OCI-LY7 (cell line): ENCODE measurements around the gene VPS13D. TPM values are rescaled to one million over a fixed set of nuclear protein-coding genes. Genes with fewer than 3 reads are reported as not detected.

Source experiments
- BruUV-seq: library from RNA; stranded (reverse); fragments of 400-500 nt; replicated peaks from 2 replicates; lab custom pipeline; 2021; lab: Mats Ljungman, UMichigan
- CTCF ChIA-PET: fragments of 300-600 bp; sonication (Branson Sonifier 250); formaldehyde crosslinking; loops from one replicate; lab custom pipeline; 2022; ENCODE audit warnings: antibody characterized with exemption; ENCODE audit not compliant: unreplicated experiment; lab: Charles Lee
- POLR2A ChIA-PET: fragments of 300-600 bp; sonication (Branson Sonifier 250); formaldehyde crosslinking; loops from one replicate; lab custom pipeline; 2022; ENCODE audit warnings: antibody characterized with exemption; lab: Charles Lee
- DNase-seq: peaks from one replicate; pipeline ENCODE4 v3.0.0-alpha.2; 2015; ENCODE audit warnings: low spot score
- H2AFZ ChIP-seq: fragments of 200-600 bp; sonication (generic), shearing (Covaris generic); 2 replicates; pipeline ENCODE4 v1.6.1; 2014; ENCODE audit warnings: mild to moderate bottlenecking, antibody characterized with exemption, low read length, moderate library complexity
- H3K27ac ChIP-seq: fragments of 200-600 bp; sonication (generic); 2 replicates; pipeline ENCODE4 v1.5.1; 2014; ENCODE audit warnings: mixed run types, low read depth, mild to moderate bottlenecking, moderate library complexity, low read length, inconsistent platforms; ENCODE audit not compliant: poor library complexity, severe bottlenecking
- H3K36me3 ChIP-seq: fragments of 200-600 bp; sonication (generic); 2 replicates; pipeline ENCODE4 v1.6.1; 2014; ENCODE audit warnings: mild to moderate bottlenecking, antibody characterized with exemption, low read length, moderate library complexity, mixed read lengths; ENCODE audit not compliant: insufficient read depth
- H3K4me1 ChIP-seq: fragments of 200-600 bp; sonication (generic); 2 replicates; pipeline ENCODE4 v1.5.1; 2014; ENCODE audit warnings: mild to moderate bottlenecking, low read length; ENCODE audit not compliant: insufficient read depth, poor library complexity, severe bottlenecking
- H3K4me2 ChIP-seq: fragments of 200-600 bp; sonication (generic); 2 replicates; pipeline ENCODE4 v1.6.1; 2014; ENCODE audit warnings: mild to moderate bottlenecking, low read length
- H3K4me3 ChIP-seq: fragments of 200-600 bp; sonication (generic); 2 replicates; pipeline ENCODE4 v1.5.1; 2014; ENCODE audit warnings: mild to moderate bottlenecking, low read depth, low read length; ENCODE audit not compliant: poor library complexity, severe bottlenecking
- H3K79me2 ChIP-seq: fragments of 200-600 bp; sonication (generic); 2 replicates; pipeline ENCODE4 v1.6.1; 2016; ENCODE audit warnings: low read depth, mild to moderate bottlenecking, low read length, moderate library complexity, mixed read lengths; ENCODE audit not compliant: insufficient read depth
- H3K9me2 ChIP-seq: fragments of 200-600 bp; sonication (generic); 2 replicates; pipeline ENCODE4 v1.6.1; 2016; ENCODE audit warnings: mild to moderate bottlenecking, low read length, mixed read lengths; ENCODE audit not compliant: insufficient read depth
- H3K9me3 ChIP-seq: fragments of 200-600 bp; sonication (generic); 2 replicates; pipeline ENCODE4 v1.6.1; 2014; ENCODE audit warnings: mild to moderate bottlenecking, mixed run types, low read length, mixed read lengths
- H4K20me1 ChIP-seq: fragments of 200-600 bp; sonication (generic); 2 replicates; pipeline ENCODE4 v1.6.1; 2014; ENCODE audit warnings: mild to moderate bottlenecking, antibody characterized with exemption, low read length, moderate library complexity, mixed read lengths; ENCODE audit not compliant: insufficient read depth
- EZH2phosphoT487 ChIP-seq: fragments of 200-600 bp; sonication (generic); IDR thresholded peaks from 2 replicates; pipeline ENCODE4 v1.6.1; 2018; ENCODE audit warnings: low read depth, borderline replicate concordance, mild to moderate bottlenecking, mixed run types, antibody characterized with exemption, low read length, moderate library complexity, mixed read lengths
- intact Hi-C: fragments of 100-400 bp; cut with micrococcal nuclease; formaldehyde crosslinking; loops from one replicate; pipeline ENCODE4 v1.10.0; 2022; ENCODE audit not compliant: unreplicated experiment
- total RNA-seq, 2 experiments: library from RNA; depleted of rRNA in 1 of 2; stranded (reverse); fragments of >200 nt in 1 of 2; shearing (Covaris generic) in 1 of 2; gene quantifications; 2 replicates each; pipeline ENCODE4 v1.2.3, GENCODE V29; 2014 to 2022
- TF ChIP-seq, protein P1 (sequence below): fragments of 200-600 bp; sonication (generic); conservative IDR thresholded peaks from 2 replicates; pipeline ENCODE4 v1.5.1; 2014; ENCODE audit warnings: mild to moderate bottlenecking, antibody characterized with exemption, low read length, moderate library complexity, mixed read lengths

Gene VPS13D
- total RNA-seq, 2 experiments from 2014 or later = 23.9 to 39.2 TPM

GRCh38 chr1:12451560-12451900 lies 221.7 kb downstream of the VPS13D start:
- Histone ChIP-seq H3K36me3 (0 out of 2 replicates have a peak, but pooled peaks cover 2% of the 10 kb centered on the region), H3K9me2 (no peaks in the 10 kb centered on the region), H2AFZ (no peak overlapping the region), H4K20me1 (no peaks in the 10 kb centered on the region), H3K4me2 (no peak overlapping the region), H3K27ac (no peak overlapping the region), H3K4me1 (no peaks in the 10 kb centered on the region), H3K4me3 (no peak overlapping the region), H3K9me3 (no peaks in the 10 kb centered on the region), H3K79me2 (no peaks in the 10 kb centered on the region)
- BruUV-seq = no TSS peak
- intact Hi-C loops = no loop called here
- DNase-seq = no peak
- TF ChIP-seq, protein P1, sequence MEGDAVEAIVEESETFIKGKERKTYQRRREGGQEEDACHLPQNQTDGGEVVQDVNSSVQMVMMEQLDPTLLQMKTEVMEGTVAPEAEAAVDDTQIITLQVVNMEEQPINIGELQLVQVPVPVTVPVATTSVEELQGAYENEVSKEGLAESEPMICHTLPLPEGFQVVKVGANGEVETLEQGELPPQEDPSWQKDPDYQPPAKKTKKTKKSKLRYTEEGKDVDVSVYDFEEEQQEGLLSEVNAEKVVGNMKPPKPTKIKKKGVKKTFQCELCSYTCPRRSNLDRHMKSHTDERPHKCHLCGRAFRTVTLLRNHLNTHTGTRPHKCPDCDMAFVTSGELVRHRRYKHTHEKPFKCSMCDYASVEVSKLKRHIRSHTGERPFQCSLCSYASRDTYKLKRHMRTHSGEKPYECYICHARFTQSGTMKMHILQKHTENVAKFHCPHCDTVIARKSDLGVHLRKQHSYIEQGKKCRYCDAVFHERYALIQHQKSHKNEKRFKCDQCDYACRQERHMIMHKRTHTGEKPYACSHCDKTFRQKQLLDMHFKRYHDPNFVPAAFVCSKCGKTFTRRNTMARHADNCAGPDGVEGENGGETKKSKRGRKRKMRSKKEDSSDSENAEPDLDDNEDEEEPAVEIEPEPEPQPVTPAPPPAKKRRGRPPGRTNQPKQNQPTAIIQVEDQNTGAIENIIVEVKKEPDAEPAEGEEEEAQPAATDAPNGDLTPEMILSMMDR = no peak
- no peak for TF ChIP-seq EZH2phosphoT487
- POLR2A ChIA-PET = no interaction called here
- CTCF ChIA-PET = no interaction called here

- BruUV-seq = no TSS peak
- intact Hi-C loops = no loop called here
Measured at GRCh38 chr1:12452262-12452661, 222.4 kb downstream of the VPS13D start.

More at GRCh38 chr1:12452262-12452661, 222.4 kb downstream of the VPS13D start:
- Histone ChIP-seq H3K9me3 (no peaks in the 10 kb centered on the region), H3K27ac (no peak overlapping the region), H3K4me1 (no peaks in the 10 kb centered on the region), H3K9me2 (no peaks in the 10 kb centered on the region), H3K36me3 (0 out of 2 replicates have a peak, but pooled peaks cover 2% of the 10 kb centered on the region), H3K4me2 (no peak overlapping the region), H3K79me2 (no peaks in the 10 kb centered on the region), H2AFZ (no peak overlapping the region), H4K20me1 (no peaks in the 10 kb centered on the region), H3K4me3 (no peak overlapping the region)
- DNase-seq = no peak
- TF ChIP-seq, protein P1 = no peak
- TF ChIP-seq EZH2phosphoT487 = no peak
- ChIA-PET POLR2A (no interaction called here), CTCF (no interaction called here)
